Right cardiac atrium (tissue), 5 donors: ENCODE measurements around the gene RBFOX2. TPM values are rescaled to one million over a fixed set of nuclear protein-coding genes. Genes with fewer than 3 reads are reported as not detected.

Experiments
- ATAC-seq, 2 donors: fragments of 200-7000 bp; cut with Tn5 transposase; one replicate each; pipeline versions ENCODE4 v1.8.0 to v1.9.1; 2020; ENCODE audit warnings: moderate library complexity in 2 of 2, mild to moderate bottlenecking in 1 of 2
- DNase-seq, 3 donors: peaks; one replicate each; pipeline ENCODE4 v3.0.0-alpha.2; 2020
- H3K27ac ChIP-seq: one replicate; pipeline ENCODE4 v1.5.1; 2013; ENCODE audit warnings: mild to moderate bottlenecking, low read length, control low read depth, moderate library complexity
- H3K27me3 ChIP-seq: one replicate; pipeline ENCODE4 v1.6.1; 2013; ENCODE audit not compliant: control insufficient read depth, insufficient read depth
- H3K4me1 ChIP-seq: one replicate; pipeline ENCODE4 v1.6.1; 2013; ENCODE audit warnings: low read length; ENCODE audit not compliant: control insufficient read depth, insufficient read depth
- H3K4me3 ChIP-seq: one replicate; pipeline ENCODE4 v1.5.1; 2013; ENCODE audit warnings: low read length, control low read depth
- H3K9me3 ChIP-seq: one replicate; pipeline ENCODE4 v1.6.1; 2013; ENCODE audit warnings: low read length; ENCODE audit not compliant: control insufficient read depth
- WGBS: extraction: QIAGEN DNeasy Blood & Tissue Kit; methylation state at CpG from one replicate; pipeline ENCODE4 v1.1.7; 2013; 5-methylcytosine and 5-hydroxymethylcytosine counted together
- intact Hi-C, 4 donors: fragments of 100-400 bp; cut with DNase I; formaldehyde crosslinking; loops; one replicate each; pipeline versions ENCODE4 v1.11.0 to v1.14.0; 2022 to 2023
- polyA plus RNA-seq: library from polyadenylated mRNA; stranded (reverse); fragments of 200-250 nt; gene quantifications from one replicate; pipeline ENCODE4 v1.2.3, GENCODE V29; 2013
- total RNA-seq, 4 donors: library from RNA; stranded (reverse); fragmentation: NEBNext Ultra II Directional; extraction: Animal tissue kit (Norgen Biotek cat#: 25700); gene quantifications; one replicate each; pipeline ENCODE4 v1.2.1, GENCODE V29; 2021
- donor health status: healthy with polysubstance abuse.
- donor health status: DM: no; HTN: yes; CAD: no.
- donor health status: DM: no; HTN: no; CAD: no.
- donor health status: DM: no; HTN: yes; CAD: no; lungs with severe emphysema.
- donor health status: DM: yes; HTN: yes; CAD: no.

RBFOX2 gene
- total and polyA plus RNA-seq, 5 donors: 36.7 to 89.8 (median 73.6) TPM

GRCh38 chr22:35973388-35973787 is 55.2 kb downstream of the RBFOX2 start:
- DNase-seq: no peak
- H3K27ac ChIP-seq: peak overlapping the region; percentile 54
- H3K4me1 ChIP-seq: peaks cover 6% of the 10 kb centered on the region
- no peak overlapping the region for H3K4me3 ChIP-seq
- ATAC-seq: peak; percentile 12 to 68
- intact Hi-C loops: no loop called here
- no peaks in the 10 kb centered on the region for H3K27me3 ChIP-seq
- 93% methylated on average over 1 of the region's 1 CpG for WGBS
- H3K9me3 ChIP-seq: no peaks in the 10 kb centered on the region

GRCh38 chr22:35972559-35972958 is 56.1 kb downstream of the RBFOX2 start:
- intact Hi-C loops: no loop called here
- ATAC-seq (no peak), DNase-seq (no peak)
- 76% methylated on average over 1 of the region's 1 CpG for WGBS
- Histone ChIP-seq H3K9me3 (no peaks in the 10 kb centered on the region), H3K27me3 (no peaks in the 10 kb centered on the region), H3K4me3 (no peak overlapping the region), H3K4me1 (peaks cover 6% of the 10 kb centered on the region), H3K27ac (no peak overlapping the region)

GRCh38 chr22:35971456-35972119 is 57.0 kb downstream of the RBFOX2 start:
- intact Hi-C loops: no loop called here
- H3K9me3 ChIP-seq: no peaks in the 10 kb centered on the region
- H3K4me3 ChIP-seq: no peak overlapping the region
- ATAC-seq (peak in 1 of 2 donors; percentile 40), DNase-seq (no peak)
- H3K27me3 ChIP-seq: no peaks in the 10 kb centered on the region
- 38% methylated on average over 3 of the region's 3 CpGs for WGBS
- H3K27ac ChIP-seq: no peak overlapping the region
- H3K4me1 ChIP-seq: peaks cover 6% of the 10 kb centered on the region

- no peaks in the 10 kb centered on the region for H3K27me3 ChIP-seq
- H3K27ac ChIP-seq: no peak overlapping the region
- intact Hi-C loops: no loop called here
- ATAC-seq (no peak), DNase-seq (no peak)
- H3K4me3 ChIP-seq: no peak overlapping the region
- peaks cover 6% of the 10 kb centered on the region for H3K4me1 ChIP-seq
- no peaks in the 10 kb centered on the region for H3K9me3 ChIP-seq
- WGBS: 77% methylated on average over 4 of the region's 4 CpGs
Observed at GRCh38 chr22:35970616-35971455, 57.8 kb downstream of the RBFOX2 start.

- Histone ChIP-seq H3K9me3 (no peaks in the 10 kb centered on the region), H3K4me1 (no peaks in the 10 kb centered on the region), H3K27ac (no peak overlapping the region), H3K27me3 (no peaks in the 10 kb centered on the region), H3K4me3 (no peak overlapping the region)
- no peak for DNase-seq
- intact Hi-C loops: loop anchor here in 1 of 4 donors (10.0 kb wide), 1 partner anchor 58 kb away; the partner anchor contains the start of gene RBFOX2
- 95% methylated on average over 3 of the region's 3 CpGs for WGBS
- no peak for ATAC-seq
Observed at GRCh38 chr22:35967046-35967397, 61.6 kb downstream of the RBFOX2 start.

- intact Hi-C loops: loop anchor here in 1 of 4 donors (10.0 kb wide), 1 partner anchor 58 kb away; the partner anchor contains the start of gene RBFOX2
- 90% methylated on average over 6 of the region's 6 CpGs for WGBS
- no peak for ATAC-seq
Observed at GRCh38 chr22:35966314-35967045, 62.1 kb downstream of the RBFOX2 start.

GRCh38 chr22:35963237-35963810 is 65.3 kb downstream of the RBFOX2 start:
- WGBS: 89% methylated on average over 8 of the region's 8 CpGs
- Histone ChIP-seq H3K4me1 (no peaks in the 10 kb centered on the region), H3K27ac (no peak overlapping the region), H3K27me3 (no peaks in the 10 kb centered on the region), H3K9me3 (no peaks in the 10 kb centered on the region), H3K4me3 (no peak overlapping the region)
- intact Hi-C loops: loop anchor here in 1 of 4 donors (10.0 kb wide), 1 partner anchor 61 kb away; the partner anchor contains the start of gene RBFOX2
- no peak for DNase-seq
- ATAC-seq: no peak

More at GRCh38 chr22:35966314-35967045, 62.1 kb downstream of the RBFOX2 start:
- Histone ChIP-seq H3K27me3 (no peaks in the 10 kb centered on the region), H3K4me3 (no peak overlapping the region), H3K4me1 (no peaks in the 10 kb centered on the region), H3K27ac (no peak overlapping the region), H3K9me3 (no peaks in the 10 kb centered on the region)
- no peak for DNase-seq

- Histone ChIP-seq H3K9me3 (no peaks in the 10 kb centered on the region), H3K4me1 (no peaks in the 10 kb centered on the region), H3K27me3 (no peaks in the 10 kb centered on the region), H3K4me3 (no peak overlapping the region), H3K27ac (peak overlapping the region; percentile 85)
- ATAC-seq (peak; percentile 92 to 98), DNase-seq (peak; percentile 51 to 65 (median 60))
- intact Hi-C loops: loop anchor here in 1 of 4 donors (10.0 kb wide), 1 partner anchor 63 kb away; the partner anchor contains the start of gene RBFOX2
- 27% methylated on average over 5 of the region's 5 CpGs for WGBS
Observed at GRCh38 chr22:35961480-35962295, 66.9 kb downstream of the RBFOX2 start.

- no peaks in the 10 kb centered on the region for H3K9me3 ChIP-seq
- ATAC-seq (no peak), DNase-seq (no peak)
- H3K4me3 ChIP-seq: no peak overlapping the region
- intact Hi-C loops: loop anchor here in 1 of 4 donors (10.0 kb wide), 1 partner anchor 64 kb away; the partner anchor contains the start of gene RBFOX2
- no peaks in the 10 kb centered on the region for H3K4me1 ChIP-seq
- 97% methylated on average over 2 of the region's 2 CpGs for WGBS
- H3K27ac ChIP-seq: no peak overlapping the region
- no peaks in the 10 kb centered on the region for H3K27me3 ChIP-seq
Observed at GRCh38 chr22:35960854-35961253, 67.8 kb downstream of the RBFOX2 start.
